Mesodermal cell (in vitro differentiated cells): Measurements from ENCODE around the gene STIMATE.

ENCODE experiments used
- H3K27ac ChIP-seq: 2 replicates; pipeline ENCODE4 v1.7.0; 2013; ENCODE audit warnings: mild to moderate bottlenecking, low read depth, low read length, moderate library complexity; ENCODE audit not compliant: severe bottlenecking
- H3K36me3 ChIP-seq: 2 replicates; pipeline ENCODE4 v1.7.1; 2013; ENCODE audit warnings: mild to moderate bottlenecking, low read length, moderate library complexity; ENCODE audit not compliant: control insufficient read depth, insufficient read depth
- H3K4me1 ChIP-seq: one replicate; pipeline ENCODE4 v1.7.1; 2013; ENCODE audit warnings: mild to moderate bottlenecking, low read length; ENCODE audit not compliant: insufficient read depth, control insufficient read depth, poor library complexity, severe bottlenecking
- H3K4me3 ChIP-seq: 2 replicates; pipeline ENCODE4 v1.7.0; 2013; ENCODE audit warnings: low read length, control low read depth, mild to moderate bottlenecking; ENCODE audit not compliant: insufficient read depth, poor library complexity, severe bottlenecking; ENCODE audit errors: extremely low read depth
- H3K9me3 ChIP-seq: 2 replicates; pipeline ENCODE4 v1.7.1; 2013; ENCODE audit warnings: mild to moderate bottlenecking, low read length, moderate library complexity; ENCODE audit not compliant: control insufficient read depth
- WGBS, 2 experiments: methylation state at CpG; one replicate each; pipeline ENCODE4 v1.1.5; 2013; ENCODE audit warnings: missing lambda C conversion rate in 2 of 2; ENCODE audit not compliant: insufficient coverage in 2 of 2; 5-methylcytosine and 5-hydroxymethylcytosine counted together

The STIMATE gene

GRCh38 chr3:52866427-52866826, 30.9 kb downstream of the STIMATE start:
- Histone ChIP-seq H3K4me3 (no peak overlapping the region), H3K9me3 (no peaks in the 10 kb centered on the region), H3K27ac (no peak overlapping the region), H3K4me1 (no peaks in the 10 kb centered on the region), H3K36me3 (no peaks in the 10 kb centered on the region)
- WGBS, 2 experiments, result 94% methylated on average over 12 of the region's 12 CpGs

GRCh38 chr3:52865994-52866393, 31.4 kb downstream of the STIMATE start:
- no peaks in the 10 kb centered on the region for H3K4me1 ChIP-seq
- no peak overlapping the region for H3K27ac ChIP-seq
- no peaks in the 10 kb centered on the region for H3K36me3 ChIP-seq
- no peaks in the 10 kb centered on the region for H3K9me3 ChIP-seq
- 93 to 97% methylated on average over 10 to 13 of the region's 13 CpGs for WGBS, 2 experiments
- no peak overlapping the region for H3K4me3 ChIP-seq

DNA sequence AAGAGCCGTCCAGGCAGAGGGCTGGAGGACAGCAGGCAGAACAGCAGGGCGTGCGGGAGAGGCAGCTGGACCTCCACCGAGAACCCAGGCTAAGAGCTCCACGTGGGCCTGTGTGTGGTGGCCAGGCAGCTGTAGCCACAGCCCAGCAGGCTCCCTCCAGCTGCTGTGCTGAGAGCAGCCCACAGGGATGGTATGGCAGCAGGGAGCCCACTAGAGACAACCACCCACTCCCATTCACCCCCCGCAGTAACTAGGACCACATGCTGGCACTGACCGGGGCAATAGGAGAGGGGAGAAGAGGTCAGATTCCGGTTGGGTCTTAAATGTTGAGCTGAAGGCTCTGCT, 37.0 kb downstream of the STIMATE start:
- no peaks in the 10 kb centered on the region for H3K36me3 ChIP-seq
- H3K9me3 ChIP-seq, result no peaks in the 10 kb centered on the region
- H3K27ac ChIP-seq, result no peak overlapping the region
- no peaks in the 10 kb centered on the region for H3K4me1 ChIP-seq
- WGBS, 2 experiments, result 83 to 89% methylated on average over 6 to 7 of the region's 8 CpGs
- H3K4me3 ChIP-seq, result no peak overlapping the region

- Histone ChIP-seq H3K4me3 (no peak overlapping the region), H3K9me3 (no peaks in the 10 kb centered on the region), H3K36me3 (no peaks in the 10 kb centered on the region), H3K4me1 (no peaks in the 10 kb centered on the region), H3K27ac (no peak overlapping the region)
- 91 to 100% methylated on average over 6 to 8 of the region's 8 CpGs for WGBS, 2 experiments
Measured at GRCh38 chr3:52859686-52860423, 37.5 kb downstream of the STIMATE start.

DNA sequence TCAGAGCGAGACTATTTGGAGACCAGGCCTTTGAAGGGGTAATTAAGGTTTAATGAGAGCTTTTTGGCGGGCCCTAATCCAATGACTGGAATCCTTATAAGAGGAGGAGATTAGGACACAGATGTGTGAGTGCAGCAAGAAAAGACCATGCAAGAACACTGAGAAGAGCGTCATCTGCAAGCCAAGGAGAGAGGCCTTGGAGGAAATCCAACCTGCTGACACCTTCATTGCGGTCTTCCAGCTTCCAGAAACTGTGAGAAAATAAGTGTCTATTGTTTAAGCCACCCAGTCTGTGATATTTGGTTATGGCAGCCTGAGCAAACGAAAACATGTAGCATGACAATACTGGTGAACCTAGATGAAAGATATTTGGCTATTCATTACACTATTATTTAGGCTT, 39.5 kb downstream of the STIMATE start:
- Histone ChIP-seq H3K36me3 (no peaks in the 10 kb centered on the region), H3K27ac (no peak overlapping the region), H3K9me3 (no peaks in the 10 kb centered on the region), H3K4me1 (no peaks in the 10 kb centered on the region), H3K4me3 (no peak overlapping the region)
- 89 to 100% methylated on average over 3 of the region's 5 CpGs for WGBS, 2 experiments

- no peaks in the 10 kb centered on the region for H3K9me3 ChIP-seq
- H3K36me3 ChIP-seq, result peaks cover under 1% of the 10 kb centered on the region
- no peaks in the 10 kb centered on the region for H3K4me1 ChIP-seq
- no peak overlapping the region for H3K4me3 ChIP-seq
- H3K27ac ChIP-seq, result no peak overlapping the region
- 92 to 100% methylated on average over 1 to 2 of the region's 3 CpGs for WGBS, 2 experiments
Measured at GRCh38 chr3:52857133-52857532, 40.2 kb downstream of the STIMATE start.

GRCh38 chr3:52856666-52857065, 40.7 kb downstream of the STIMATE start:
- 94 to 97% methylated on average over 3 of the region's 5 CpGs for WGBS, 2 experiments
- H3K27ac ChIP-seq, result no peak overlapping the region
- H3K4me3 ChIP-seq, result no peak overlapping the region
- H3K36me3 ChIP-seq, result peaks cover 5% of the 10 kb centered on the region
- no peaks in the 10 kb centered on the region for H3K4me1 ChIP-seq
- H3K9me3 ChIP-seq, result no peaks in the 10 kb centered on the region

- Histone ChIP-seq H3K36me3 (peaks cover 10% of the 10 kb centered on the region), H3K27ac (no peak overlapping the region), H3K4me3 (no peak overlapping the region), H3K9me3 (no peaks in the 10 kb centered on the region), H3K4me1 (no peaks in the 10 kb centered on the region)
- 74 to 88% methylated on average over 2 of the region's 2 CpGs for WGBS, 2 experiments
Measured at GRCh38 chr3:52854013-52854412, 43.3 kb downstream of the STIMATE start.

DNA sequence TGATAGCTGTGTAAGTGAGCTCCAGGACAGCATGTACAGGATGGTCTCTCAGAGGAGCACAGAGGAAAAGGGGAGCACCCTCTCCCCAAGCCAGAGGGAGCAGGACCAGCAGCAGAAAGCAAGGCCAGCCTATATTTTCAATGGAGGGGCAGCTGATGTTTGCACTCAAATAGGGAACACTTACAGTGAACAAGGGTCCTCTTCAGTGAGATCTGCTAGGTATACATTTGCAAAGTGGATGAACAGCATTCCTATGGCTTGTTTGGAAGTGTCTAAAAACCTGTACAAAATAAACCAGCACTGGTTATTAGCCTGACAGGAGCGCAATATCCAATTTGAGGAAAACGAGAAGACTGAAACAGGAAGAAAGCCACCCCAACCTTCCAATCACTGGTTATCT, 44.9 kb downstream of the STIMATE start:
- Histone ChIP-seq H3K4me1 (no peaks in the 10 kb centered on the region), H3K27ac (no peak overlapping the region), H3K36me3 (peaks cover 17% of the 10 kb centered on the region), H3K9me3 (no peaks in the 10 kb centered on the region), H3K4me3 (no peak overlapping the region)
- no CpG with 5 or more reads among the region's 2 CpGs for WGBS, 2 experiments

DNA sequence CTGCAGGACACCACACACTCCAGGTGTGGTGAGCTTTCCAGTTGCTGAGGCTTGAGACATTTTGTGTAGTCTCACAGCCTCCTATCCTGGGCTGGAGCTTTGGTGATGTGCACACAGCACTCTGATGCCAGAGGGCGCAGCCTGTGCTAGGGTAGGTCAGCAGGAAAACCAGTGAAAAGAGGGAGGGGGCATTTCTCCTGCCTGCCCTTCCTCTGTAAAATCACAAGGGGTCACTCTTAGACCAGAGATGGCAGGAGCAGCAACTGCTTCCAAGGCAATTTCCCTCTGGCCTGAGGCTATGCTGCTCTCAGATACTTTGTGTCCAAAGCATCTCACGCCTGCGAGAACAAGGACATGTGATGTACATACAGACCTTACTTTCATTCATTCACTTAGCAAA, 46.0 kb downstream of the STIMATE start:
- WGBS, 2 experiments, result 50 to 52% methylated on average over 1 to 3 of the region's 3 CpGs
- Histone ChIP-seq H3K27ac (no peak overlapping the region), H3K36me3 (peaks cover 17% of the 10 kb centered on the region), H3K4me3 (no peak overlapping the region), H3K4me1 (no peaks in the 10 kb centered on the region), H3K9me3 (no peaks in the 10 kb centered on the region)

DNA sequence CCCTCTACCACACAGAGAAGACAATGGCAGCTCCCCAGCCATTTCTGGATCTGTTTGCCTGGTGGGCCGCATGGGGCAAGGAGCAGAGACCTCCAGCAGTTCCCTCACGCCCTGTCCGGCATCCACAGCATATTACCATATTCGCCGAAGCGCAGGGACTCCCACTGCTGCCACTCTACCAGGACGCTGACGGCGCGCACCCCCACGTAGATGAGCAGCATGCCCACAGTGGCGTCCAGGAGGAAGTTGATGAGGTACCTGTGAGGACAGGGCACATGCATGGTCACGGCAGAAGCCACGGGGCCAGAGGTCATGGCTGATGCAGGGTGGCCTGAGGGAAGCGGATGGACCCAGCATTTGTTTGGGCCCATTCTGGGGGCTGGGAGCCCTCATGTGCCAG, 47.7 kb downstream of the STIMATE start:
- WGBS, 2 experiments, result 97 to 98% methylated on average over 12 to 15 of the region's 15 CpGs
- no peaks in the 10 kb centered on the region for H3K4me1 ChIP-seq
- H3K4me3 ChIP-seq, result no peak overlapping the region
- H3K36me3 ChIP-seq, result peaks cover 17% of the 10 kb centered on the region
- H3K27ac ChIP-seq, result no peak overlapping the region
- no peaks in the 10 kb centered on the region for H3K9me3 ChIP-seq
